ENCODE measurements around the gene RBM48. TPM values are rescaled to one million over a fixed set of nuclear protein-coding genes. Genes with fewer than 3 reads are reported as not detected.

RBM48 gene
- total and polyA plus RNA-seq, 9 of the 15 experiments (the other 6 are each of a cell fraction or from before 2014, with no cell fraction given): 9.9 to 35.1 (median 16.3) TPM

DNA sequence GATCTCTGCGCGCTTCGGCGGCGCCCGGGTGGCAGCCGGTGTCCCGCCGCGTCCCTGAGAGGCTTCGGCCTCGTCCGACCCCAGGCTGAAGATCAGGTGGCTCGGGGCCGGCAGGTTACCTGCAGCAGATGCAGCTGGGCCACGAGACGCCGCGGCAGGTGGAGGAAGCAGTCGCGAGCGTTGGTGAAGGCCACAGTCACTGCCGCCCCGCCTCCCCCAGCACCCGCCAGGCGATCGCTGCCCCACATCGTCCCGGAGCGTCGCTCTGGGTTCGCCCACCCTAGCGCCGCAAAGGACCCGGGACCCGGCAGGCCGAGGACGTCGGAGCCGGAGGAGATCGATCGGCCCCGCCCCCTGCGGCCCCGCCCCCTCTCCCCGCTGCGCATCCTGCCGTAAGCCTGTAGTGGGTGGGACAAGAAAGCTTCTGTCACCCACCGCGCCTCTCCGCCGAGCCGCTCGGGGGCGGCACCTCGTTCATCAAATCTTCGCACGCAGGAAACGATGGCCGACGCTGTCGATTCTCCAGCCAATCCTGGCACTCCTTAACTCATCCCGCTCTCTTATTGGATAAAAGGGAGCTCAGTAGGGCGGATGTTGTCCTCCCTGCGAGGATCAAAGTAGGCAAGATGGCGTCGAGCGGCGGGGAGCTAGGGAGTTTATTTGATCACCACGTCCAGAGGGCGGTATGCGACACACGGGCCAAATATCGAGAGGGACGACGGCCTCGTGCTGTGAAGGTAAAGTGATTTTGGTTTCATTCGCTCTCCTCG lies at the start of gene RBM48, which contains the start of gene PEX1 (continued):
- peak; percentile 98 for TF ChIP-seq ZBTB40 (IDR thresholded peaks at IDR 0.05)
- no peak for TF ChIP-seq ZBTB40 (CRISPR knock-in tag; IDR thresholded peaks at IDR 0.05)
- no peak; the same call in 1 of the 2 replicates for TF ChIP-seq RAD51 (IDR thresholded peaks at IDR 0.05; ENCODE audit: borderline replicate concordance, low read depth)
- TF ChIP-seq, protein P1, sequence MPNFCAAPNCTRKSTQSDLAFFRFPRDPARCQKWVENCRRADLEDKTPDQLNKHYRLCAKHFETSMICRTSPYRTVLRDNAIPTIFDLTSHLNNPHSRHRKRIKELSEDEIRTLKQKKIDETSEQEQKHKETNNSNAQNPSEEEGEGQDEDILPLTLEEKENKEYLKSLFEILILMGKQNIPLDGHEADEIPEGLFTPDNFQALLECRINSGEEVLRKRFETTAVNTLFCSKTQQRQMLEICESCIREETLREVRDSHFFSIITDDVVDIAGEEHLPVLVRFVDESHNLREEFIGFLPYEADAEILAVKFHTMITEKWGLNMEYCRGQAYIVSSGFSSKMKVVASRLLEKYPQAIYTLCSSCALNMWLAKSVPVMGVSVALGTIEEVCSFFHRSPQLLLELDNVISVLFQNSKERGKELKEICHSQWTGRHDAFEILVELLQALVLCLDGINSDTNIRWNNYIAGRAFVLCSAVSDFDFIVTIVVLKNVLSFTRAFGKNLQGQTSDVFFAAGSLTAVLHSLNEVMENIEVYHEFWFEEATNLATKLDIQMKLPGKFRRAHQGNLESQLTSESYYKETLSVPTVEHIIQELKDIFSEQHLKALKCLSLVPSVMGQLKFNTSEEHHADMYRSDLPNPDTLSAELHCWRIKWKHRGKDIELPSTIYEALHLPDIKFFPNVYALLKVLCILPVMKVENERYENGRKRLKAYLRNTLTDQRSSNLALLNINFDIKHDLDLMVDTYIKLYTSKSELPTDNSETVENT (CRISPR knock-in tag; IDR thresholded peaks at IDR 0.05): peak; percentile 90
- peak; percentile 97 for TF ChIP-seq RBBP5 (IDR thresholded peaks at IDR 0.05; ENCODE audit: borderline replicate concordance, insufficient read depth, low read length, poor library complexity, severe bottlenecking)
- no peak for TF ChIP-seq XRCC4 (IDR thresholded peaks at IDR 0.05; ENCODE audit: extremely low read depth, insufficient read depth, insufficient read length)
- no peak for TF ChIP-seq CCNT2 (IDR thresholded peaks at IDR 0.05; ENCODE audit: borderline replicate concordance, extremely low read depth, insufficient read length, low read depth, low read length)
- no peak for TF ChIP-seq CAMTA2 (CRISPR knock-in tag; conservative IDR thresholded peaks at IDR 0.05)
- peak; percentile 91; the same call in 1 of the 2 replicates for TF ChIP-seq PHF8 (IDR thresholded peaks at IDR 0.05; ENCODE audit: borderline replicate concordance, low read length)
- TF ChIP-seq SRSF9 (IDR thresholded peaks at IDR 0.05; ENCODE audit: borderline replicate concordance, low read depth, low read length): no peak
- TF ChIP-seq ZNF584 (CRISPR knock-in tag; IDR thresholded peaks at IDR 0.05; ENCODE audit: low read depth): no peak
- TF ChIP-seq ZSCAN32 (CRISPR knock-in tag; IDR thresholded peaks at IDR 0.05): no peak
- TF ChIP-seq SIN3A (IDR thresholded peaks at IDR 0.05; ENCODE audit: borderline replicate concordance in 2 of 2, control insufficient read depth in 1 of 2, low read depth in 2 of 2, low read length in 2 of 2): peak; percentile 33 to 82; a peak in 2 of 4 replicates
